Mammary epithelial cell (primary cell): Measurements from ENCODE around the gene MARCKS.

ENCODE experiments used
- EZH2 ChIP-seq: IDR thresholded peaks from 2 replicates; pipeline ENCODE4 v1.6.1; 2012; ENCODE audit warnings: low read length, inconsistent platforms, borderline replicate concordance
- TF ChIP-seq, protein P1 (sequence below), 2 donors: IDR thresholded peaks in 1 of 2; conservative IDR thresholded peaks in 1 of 2; 2 replicates each; pipeline ENCODE4 v1.5.1; 2011 to 2012; ENCODE audit warnings: inconsistent platforms in 2 of 2, low read length in 2 of 2, mild to moderate bottlenecking in 2 of 2, control low read depth in 1 of 2, low read depth in 1 of 2; ENCODE audit not compliant: insufficient read depth in 1 of 2; ENCODE audit errors: extremely low read depth in 1 of 2

DNA sequence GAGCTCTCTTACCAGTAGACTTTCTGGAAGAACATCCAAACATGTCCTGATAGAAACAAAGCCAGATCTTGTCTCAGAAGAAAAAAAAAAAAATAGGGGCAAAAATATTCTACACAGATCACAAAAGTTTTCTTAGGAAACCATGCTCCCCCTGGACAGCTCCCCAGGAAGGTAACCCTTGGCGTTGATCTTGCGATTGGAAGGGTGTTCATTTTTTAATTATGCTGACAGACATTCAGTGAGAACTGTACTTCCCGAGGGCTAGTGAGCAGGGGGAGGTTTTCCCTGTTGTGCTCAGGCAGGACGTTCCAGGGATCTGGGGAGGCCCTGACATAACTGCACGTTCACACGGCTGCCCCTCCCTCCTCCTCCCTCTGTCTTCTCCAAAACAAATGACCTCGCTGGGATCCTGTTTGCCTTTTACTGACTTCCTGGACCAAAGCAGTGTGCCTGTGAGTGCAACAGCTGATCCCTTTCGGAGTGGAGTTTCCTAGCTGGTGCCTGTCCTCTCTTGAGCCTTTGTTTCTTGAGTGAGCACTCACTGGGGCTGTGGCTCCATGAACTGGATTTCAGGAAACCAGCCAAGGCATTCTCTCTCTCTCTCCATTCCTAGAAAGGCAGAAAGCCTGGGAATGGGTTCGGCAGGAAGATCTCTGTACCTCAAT lies 46.7 kb downstream of the MARCKS start:
- TF ChIP-seq, protein P1, sequence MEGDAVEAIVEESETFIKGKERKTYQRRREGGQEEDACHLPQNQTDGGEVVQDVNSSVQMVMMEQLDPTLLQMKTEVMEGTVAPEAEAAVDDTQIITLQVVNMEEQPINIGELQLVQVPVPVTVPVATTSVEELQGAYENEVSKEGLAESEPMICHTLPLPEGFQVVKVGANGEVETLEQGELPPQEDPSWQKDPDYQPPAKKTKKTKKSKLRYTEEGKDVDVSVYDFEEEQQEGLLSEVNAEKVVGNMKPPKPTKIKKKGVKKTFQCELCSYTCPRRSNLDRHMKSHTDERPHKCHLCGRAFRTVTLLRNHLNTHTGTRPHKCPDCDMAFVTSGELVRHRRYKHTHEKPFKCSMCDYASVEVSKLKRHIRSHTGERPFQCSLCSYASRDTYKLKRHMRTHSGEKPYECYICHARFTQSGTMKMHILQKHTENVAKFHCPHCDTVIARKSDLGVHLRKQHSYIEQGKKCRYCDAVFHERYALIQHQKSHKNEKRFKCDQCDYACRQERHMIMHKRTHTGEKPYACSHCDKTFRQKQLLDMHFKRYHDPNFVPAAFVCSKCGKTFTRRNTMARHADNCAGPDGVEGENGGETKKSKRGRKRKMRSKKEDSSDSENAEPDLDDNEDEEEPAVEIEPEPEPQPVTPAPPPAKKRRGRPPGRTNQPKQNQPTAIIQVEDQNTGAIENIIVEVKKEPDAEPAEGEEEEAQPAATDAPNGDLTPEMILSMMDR (conservative IDR thresholded peaks at IDR 0.05 in 1 of 2, IDR thresholded peaks at IDR 0.05 in 1 of 2; ENCODE audit: extremely low read depth in 1 of 2, insufficient read depth in 1 of 2, low read depth in 1 of 2, low read length in 2 of 2), result no peak
- no peak for TF ChIP-seq EZH2
